Right atrium auricular region (tissue), 2 donors: Measurements from ENCODE around the gene SSBP4. TPM values are rescaled to one million over a fixed set of nuclear protein-coding genes. Genes with fewer than 3 reads are reported as not detected.

Experiments used
- DNase-seq: peaks from one replicate; pipeline ENCODE4 v3.0.0-alpha.2; 2019; ENCODE audit warnings: low spot score
- H3K27ac ChIP-seq, 2 donors: fragments of 200-600 bp; sonication (generic); 1 replicate in 1 of 2; 2 replicates in 1 of 2; pipeline ENCODE4 v1.5.1; 2016 to 2019
- H3K27me3 ChIP-seq, 2 donors: fragments of 200-600 bp; sonication (generic); one replicate each; pipeline versions ENCODE4 v1.5.1 to v1.6.0; 2017 to 2019
- H3K36me3 ChIP-seq: fragments of 200-600 bp; sonication (generic); one replicate; pipeline ENCODE4 v1.5.1; 2016
- H3K4me1 ChIP-seq, 2 donors: fragments of 200-600 bp; sonication (generic); one replicate each; pipeline versions ENCODE4 v1.5.1 to v1.6.0; 2017 to 2019
- H3K4me3 ChIP-seq, 2 donors: fragments of 200-600 bp; sonication (generic); 1 replicate in 1 of 2; 2 replicates in 1 of 2; pipeline ENCODE4 v1.5.1; 2017 to 2019; ENCODE audit warnings: mild to moderate bottlenecking in 1 of 2, moderate library complexity in 1 of 2
- H3K9me3 ChIP-seq, 2 donors: fragments of 200-600 bp; sonication (generic); one replicate each; pipeline ENCODE4 v1.5.1; 2019
- total RNA-seq, 2 donors: library from RNA; depleted of rRNA; stranded (reverse); fragments of >200 nt; gene quantifications; one replicate each; pipeline ENCODE4 v1.1.0, GENCODE V29; 2016
- TF ChIP-seq, protein P1 (sequence below), 2 donors: fragments of 200-600 bp; sonication (generic); IDR thresholded peaks; one replicate each; pipeline ENCODE4 v1.5.1; 2019; ENCODE audit warnings: antibody characterized with exemption in 2 of 2

The SSBP4 gene
- total RNA-seq, 2 donors from 2014 or later, result 31.7 to 59.5 TPM

DNA sequence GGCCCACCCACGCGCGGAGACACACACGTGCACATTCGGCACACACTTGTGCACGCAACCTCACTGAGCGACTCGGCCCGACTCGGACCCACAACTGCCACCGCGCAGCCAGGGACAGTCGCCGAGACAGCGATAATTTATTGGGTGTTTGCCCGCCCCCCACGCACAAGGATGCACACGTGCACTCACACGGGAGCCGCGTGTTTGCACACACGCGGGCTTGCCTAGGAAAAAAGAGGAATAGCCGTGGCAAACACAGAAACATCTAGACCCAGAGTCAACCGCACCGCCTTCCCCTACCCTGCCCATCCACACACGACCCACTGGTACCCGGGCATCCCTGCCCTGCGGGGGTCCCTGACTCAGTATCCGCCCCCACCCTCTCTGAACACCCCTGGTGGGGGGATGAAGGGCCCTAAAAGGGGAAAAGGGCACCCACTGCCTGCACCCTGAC is 1.1 kb upstream of the SSBP4 start:
- DNase-seq, result no peak
- Histone ChIP-seq H3K27me3 (no peaks in the 10 kb centered on the region), H3K4me1 (peaks cover 0 to 76% of the 10 kb centered on the region in 2 donors), H3K36me3 (no peaks in the 10 kb centered on the region), H3K4me3 (peak overlapping the region in 1 of 2 donors; percentile 74), H3K9me3 (no peaks in the 10 kb centered on the region), H3K27ac (peak overlapping the region; percentile 92 to 96)
- TF ChIP-seq, protein P1, sequence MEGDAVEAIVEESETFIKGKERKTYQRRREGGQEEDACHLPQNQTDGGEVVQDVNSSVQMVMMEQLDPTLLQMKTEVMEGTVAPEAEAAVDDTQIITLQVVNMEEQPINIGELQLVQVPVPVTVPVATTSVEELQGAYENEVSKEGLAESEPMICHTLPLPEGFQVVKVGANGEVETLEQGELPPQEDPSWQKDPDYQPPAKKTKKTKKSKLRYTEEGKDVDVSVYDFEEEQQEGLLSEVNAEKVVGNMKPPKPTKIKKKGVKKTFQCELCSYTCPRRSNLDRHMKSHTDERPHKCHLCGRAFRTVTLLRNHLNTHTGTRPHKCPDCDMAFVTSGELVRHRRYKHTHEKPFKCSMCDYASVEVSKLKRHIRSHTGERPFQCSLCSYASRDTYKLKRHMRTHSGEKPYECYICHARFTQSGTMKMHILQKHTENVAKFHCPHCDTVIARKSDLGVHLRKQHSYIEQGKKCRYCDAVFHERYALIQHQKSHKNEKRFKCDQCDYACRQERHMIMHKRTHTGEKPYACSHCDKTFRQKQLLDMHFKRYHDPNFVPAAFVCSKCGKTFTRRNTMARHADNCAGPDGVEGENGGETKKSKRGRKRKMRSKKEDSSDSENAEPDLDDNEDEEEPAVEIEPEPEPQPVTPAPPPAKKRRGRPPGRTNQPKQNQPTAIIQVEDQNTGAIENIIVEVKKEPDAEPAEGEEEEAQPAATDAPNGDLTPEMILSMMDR (IDR thresholded peaks at IDR 0.05), result no peak

DNA sequence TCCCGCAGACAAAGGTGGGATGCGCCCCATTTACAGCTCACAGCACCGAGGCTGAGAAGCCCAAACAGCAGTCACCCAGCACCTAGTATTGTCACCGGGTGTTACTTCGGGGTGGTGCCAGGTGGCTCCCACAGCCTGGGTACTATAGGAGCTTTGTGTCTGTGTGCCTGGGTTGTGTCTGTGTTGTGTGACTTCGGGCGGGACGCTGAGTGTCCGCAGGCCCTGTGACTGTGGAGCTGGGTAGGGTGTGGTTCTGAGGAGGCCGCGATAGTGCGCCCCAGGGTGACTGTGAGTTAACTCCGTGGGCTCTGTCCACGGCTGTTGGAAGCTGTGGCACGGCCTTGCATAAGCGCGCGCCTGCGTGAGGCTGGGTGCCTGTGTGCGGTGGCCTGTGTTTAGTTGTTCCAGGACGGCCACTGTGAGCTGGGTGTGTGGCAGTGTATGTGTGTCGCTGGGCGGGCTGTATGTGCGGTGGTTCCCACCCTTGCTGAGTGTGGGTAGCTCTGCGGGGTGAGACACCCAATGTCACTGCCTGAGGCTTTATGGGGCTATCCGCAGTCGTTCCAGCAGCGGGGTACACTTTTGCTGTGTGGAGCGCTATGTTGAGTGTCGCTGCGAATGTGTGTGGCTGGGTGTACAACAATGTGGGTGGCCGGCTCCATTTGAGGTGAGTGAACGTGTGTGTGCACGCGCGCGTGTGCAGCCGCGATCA is 559 bp upstream of the SSBP4 start:
- no peaks in the 10 kb centered on the region for H3K36me3 ChIP-seq
- peak overlapping the region; percentile 92 to 96 for H3K27ac ChIP-seq
- H3K4me1 ChIP-seq, result peaks cover 0 to 81% of the 10 kb centered on the region in 2 donors
- DNase-seq, result peak; percentile 78
- peak overlapping the region; percentile 59 to 74 for H3K4me3 ChIP-seq
- H3K9me3 ChIP-seq, result no peaks in the 10 kb centered on the region
- TF ChIP-seq, protein P1 (IDR thresholded peaks at IDR 0.05), result no peak
- no peaks in the 10 kb centered on the region for H3K27me3 ChIP-seq

DNA sequence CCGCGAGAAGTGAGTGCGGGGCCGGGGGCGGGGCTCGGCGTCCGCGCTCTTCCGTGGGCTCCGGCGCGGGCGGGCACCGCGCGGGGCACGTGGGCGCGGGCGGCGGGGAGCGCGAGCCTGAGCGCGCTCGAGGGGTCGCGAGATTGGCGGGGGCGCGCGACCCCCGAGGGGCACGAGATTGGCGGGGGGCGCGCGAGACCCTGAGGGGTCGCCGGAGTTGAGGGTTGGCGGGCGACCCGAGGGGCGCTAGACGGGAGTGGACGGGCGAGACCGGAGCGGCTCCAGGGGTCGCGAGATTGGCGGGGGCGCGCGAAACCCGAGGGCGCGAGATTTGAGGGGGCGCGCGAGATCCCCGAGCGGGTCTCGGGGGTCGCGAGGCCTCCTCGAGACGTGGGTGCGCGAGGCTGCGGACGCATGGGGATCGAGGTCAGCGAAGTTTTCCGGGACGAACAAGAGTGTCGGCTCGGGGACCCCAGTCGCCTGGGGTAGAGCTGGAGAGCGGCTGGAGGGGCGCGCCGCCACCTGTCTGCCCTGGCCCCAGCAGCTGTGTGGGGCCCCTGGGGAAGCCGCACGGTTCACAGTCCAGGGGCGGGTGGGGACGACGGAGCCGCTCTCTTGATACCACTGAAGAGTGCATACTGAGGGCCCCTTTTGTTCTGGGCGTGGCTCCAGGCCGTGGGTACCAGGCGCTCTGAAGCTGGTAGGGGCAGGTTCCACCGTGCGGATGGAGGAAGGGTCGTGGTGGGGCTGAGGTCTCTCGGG is 682 bp downstream of the SSBP4 start:
- peak overlapping the region; percentile 59 to 74 for H3K4me3 ChIP-seq
- TF ChIP-seq, protein P1 (IDR thresholded peaks at IDR 0.05), result no peak
- H3K27me3 ChIP-seq, result no peaks in the 10 kb centered on the region
- no peaks in the 10 kb centered on the region for H3K36me3 ChIP-seq
- peak overlapping the region; percentile 92 to 96 for H3K27ac ChIP-seq
- no peaks in the 10 kb centered on the region for H3K9me3 ChIP-seq
- peaks cover 0 to 85% of the 10 kb centered on the region in 2 donors for H3K4me1 ChIP-seq
- no peak for DNase-seq

DNA sequence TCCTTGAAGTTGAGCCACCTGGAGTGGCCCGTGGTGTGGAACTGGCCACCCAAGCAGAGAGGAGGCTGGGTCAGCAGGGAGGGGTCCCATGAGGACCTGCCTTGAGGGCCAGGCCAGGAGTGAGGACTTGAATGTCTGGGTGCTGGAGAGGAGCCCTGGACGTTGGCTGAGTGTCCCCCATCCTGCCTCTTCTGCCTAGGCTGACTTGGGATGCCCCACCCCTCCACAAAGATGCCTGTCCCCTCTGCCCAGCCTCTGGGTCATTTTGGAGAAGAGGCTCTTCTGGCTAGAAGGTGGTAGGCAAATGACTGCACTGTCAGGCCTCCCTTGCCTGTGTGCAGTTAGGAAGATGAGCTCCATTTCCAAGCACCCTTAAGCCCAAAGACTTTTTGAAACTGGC is 1.7 kb downstream of the SSBP4 start:
- TF ChIP-seq, protein P1 (IDR thresholded peaks at IDR 0.05), result no peak
- Histone ChIP-seq H3K27me3 (no peaks in the 10 kb centered on the region), H3K9me3 (no peaks in the 10 kb centered on the region), H3K4me1 (peaks cover 0 to 86% of the 10 kb centered on the region in 2 donors), H3K36me3 (no peaks in the 10 kb centered on the region), H3K27ac (peak overlapping the region in 1 of 2 donors; percentile 92), H3K4me3 (no peak overlapping the region)
- no peak for DNase-seq

DNA sequence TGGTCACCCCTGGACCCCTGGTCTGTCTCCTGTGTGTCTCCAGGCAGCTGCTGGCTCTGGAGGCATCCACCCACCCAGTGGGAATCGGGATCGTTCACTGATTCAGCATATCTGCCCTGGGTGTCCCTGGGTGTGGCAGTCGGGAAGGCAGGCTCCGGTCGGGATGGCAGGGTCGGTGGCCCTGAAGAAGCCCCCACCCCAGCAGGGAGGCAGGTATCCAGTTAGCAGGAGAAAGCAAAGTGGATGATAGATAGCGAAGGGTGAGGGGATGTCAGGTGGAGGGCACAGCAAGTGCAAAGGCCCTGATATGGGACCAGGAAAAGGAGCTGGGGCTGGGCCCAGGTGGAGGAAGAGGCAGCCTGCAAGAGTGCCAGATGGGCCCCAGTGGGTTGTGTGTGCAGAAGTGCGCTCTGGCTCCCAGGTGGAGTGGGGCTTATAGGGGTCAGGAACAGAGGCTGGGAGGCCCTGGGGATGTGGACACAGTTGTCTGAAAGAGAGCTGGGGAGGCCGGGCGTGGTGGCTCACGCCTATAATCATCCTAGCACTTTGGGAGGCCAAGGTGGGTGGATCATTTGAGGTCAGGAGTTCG is 2.3 kb downstream of the SSBP4 start:
- TF ChIP-seq, protein P1 (IDR thresholded peaks at IDR 0.05), result no peak
- Histone ChIP-seq H3K9me3 (no peaks in the 10 kb centered on the region), H3K27me3 (no peaks in the 10 kb centered on the region), H3K27ac (no peak overlapping the region), H3K36me3 (no peaks in the 10 kb centered on the region), H3K4me3 (no peak overlapping the region), H3K4me1 (peaks cover 0 to 86% of the 10 kb centered on the region in 2 donors)
- DNase-seq, result no peak
